ENCODE results near the gene CREB3L1. TPM values are rescaled to one million over a fixed set of nuclear protein-coding genes. Genes with fewer than 3 reads are reported as not detected.

The CREB3L1 gene
- total RNA-seq, 1 donor from 2014 or later = 11.4 TPM

GRCh38 chr11:46330563-46331281, 53.3 kb downstream of the CREB3L1 start:
- no peak for TF ChIP-seq CTCF (IDR thresholded peaks at IDR 0.05)
- Histone ChIP-seq H3K27ac (no peak overlapping the region), H3K36me3 (no peaks in the 10 kb centered on the region), H3K4me1 (peaks cover 7 to 8% of the 10 kb centered on the region in 2 donors), H3K27me3 (peaks cover 10% of the 10 kb centered on the region), H3K9me3 (no peaks in the 10 kb centered on the region), H3K4me3 (no peak overlapping the region)
- intact Hi-C loops (cut with DNase I) = no loop called here
- no peak for DNase-seq (ENCODE audit: low spot score in 2 of 2)

GRCh38 chr11:46331282-46331984, 54.0 kb downstream of the CREB3L1 start:
- no peak for DNase-seq (ENCODE audit: low spot score in 2 of 2)
- intact Hi-C loops (cut with DNase I) = no loop called here
- TF ChIP-seq CTCF (IDR thresholded peaks at IDR 0.05) = no peak
- Histone ChIP-seq H3K4me1 (peaks cover 7 to 8% of the 10 kb centered on the region in 2 donors), H3K9me3 (no peaks in the 10 kb centered on the region), H3K36me3 (no peaks in the 10 kb centered on the region), H3K4me3 (no peak overlapping the region), H3K27ac (no peak overlapping the region), H3K27me3 (peaks cover 10% of the 10 kb centered on the region)

GRCh38 chr11:46332093-46332567, 54.7 kb downstream of the CREB3L1 start:
- Histone ChIP-seq H3K27ac (no peak overlapping the region), H3K36me3 (no peaks in the 10 kb centered on the region), H3K4me3 (peak overlapping the region; percentile 46 to 64), H3K4me1 (peaks cover 7 to 8% of the 10 kb centered on the region in 2 donors), H3K27me3 (peaks cover 10% of the 10 kb centered on the region), H3K9me3 (no peaks in the 10 kb centered on the region)
- no peak for TF ChIP-seq CTCF (IDR thresholded peaks at IDR 0.05)
- DNase-seq (ENCODE audit: low spot score in 2 of 2) = no peak
- intact Hi-C loops (cut with DNase I) = no loop called here

- H3K4me3 ChIP-seq = peak overlapping the region; percentile 46 to 64
- no peaks in the 10 kb centered on the region for H3K9me3 ChIP-seq
- intact Hi-C loops (cut with DNase I) = no loop called here
- TF ChIP-seq CTCF (IDR thresholded peaks at IDR 0.05) = no peak
- no peaks in the 10 kb centered on the region for H3K36me3 ChIP-seq
- DNase-seq (ENCODE audit: low spot score in 2 of 2) = no peak
- H3K27ac ChIP-seq = no peak overlapping the region
- H3K4me1 ChIP-seq = peaks cover 7 to 8% of the 10 kb centered on the region in 2 donors
- H3K27me3 ChIP-seq = peaks cover 10% of the 10 kb centered on the region
These were observed 55.3 kb downstream of the CREB3L1 start for GRCh38 chr11:46332568-46333393.

- TF ChIP-seq CTCF (IDR thresholded peaks at IDR 0.05) = no peak
- Histone ChIP-seq H3K4me3 (peak overlapping the region; percentile 46 to 64), H3K27me3 (peaks cover 10% of the 10 kb centered on the region)
These were observed 56.0 kb downstream of the CREB3L1 start for GRCh38 chr11:46333394-46333947.

More at GRCh38 chr11:46333394-46333947, 56.0 kb downstream of the CREB3L1 start:
- Histone ChIP-seq H3K4me1 (peaks cover 7 to 8% of the 10 kb centered on the region in 2 donors), H3K27ac (no peak overlapping the region), H3K36me3 (no peaks in the 10 kb centered on the region), H3K9me3 (no peaks in the 10 kb centered on the region)
- intact Hi-C loops (cut with DNase I) = no loop called here
- DNase-seq (ENCODE audit: low spot score in 2 of 2) = no peak
